A549 treated with CpdA at 1 μM for 4 hours (cell line): ENCODE results near the gene THRB. TPM values are rescaled to one million over a fixed set of nuclear protein-coding genes. Genes with fewer than 3 reads are reported as not detected.

Experiments used
- total RNA-seq: library from RNA; stranded (reverse); fragments of 200-300 nt; extraction: Qiagen RNA extraction; gene quantifications from 5 replicates; pipeline ENCODE4 v1.2.3, GENCODE V29; 2022; ENCODE audit warnings: low read depth

THRB gene
- 0.99 to 3.1 TPM (median 1.6 TPM) in 5 replicates for total RNA-seq

DNA sequence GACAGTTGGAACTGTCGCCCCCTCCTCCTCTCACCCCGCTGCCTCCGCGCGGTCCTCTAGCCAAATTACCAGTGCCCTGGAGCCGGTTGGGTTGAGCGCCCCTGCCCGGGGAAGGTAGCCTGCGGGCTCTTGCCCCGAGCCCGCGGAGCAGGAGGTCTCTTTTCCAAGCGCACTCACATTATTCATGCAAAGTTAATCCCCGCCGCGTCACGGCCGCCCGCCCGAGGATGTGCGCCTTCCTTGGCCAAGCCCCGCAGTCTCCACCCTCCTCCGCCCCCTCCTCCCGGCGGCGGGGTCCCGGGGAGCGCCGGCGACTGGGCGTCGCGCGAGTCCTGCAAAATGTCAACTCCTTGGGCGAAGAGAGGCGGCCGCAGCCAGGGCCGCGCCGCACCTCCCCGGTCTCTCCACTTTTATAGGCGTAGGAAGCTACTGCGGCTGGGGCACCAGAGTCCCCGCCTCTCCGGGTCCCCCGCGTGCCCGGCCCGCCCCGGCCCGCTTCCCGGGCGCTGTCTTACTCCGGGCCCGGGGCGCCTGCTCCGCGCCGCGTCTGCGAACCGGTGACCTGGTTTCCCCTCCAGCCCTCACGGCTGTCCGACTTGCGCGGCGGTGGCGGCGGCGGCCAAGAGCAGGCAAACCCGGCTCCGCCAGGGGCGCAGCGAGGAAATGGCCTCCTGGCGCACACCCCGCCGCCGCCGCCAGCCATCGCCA is at the start of gene THRB:
Gene THRB, minus strand, starts transcription at position 233 of the 708 bp plus-strand sequence.

